ENCODE measurements around the gene COL6A6.

DNA sequence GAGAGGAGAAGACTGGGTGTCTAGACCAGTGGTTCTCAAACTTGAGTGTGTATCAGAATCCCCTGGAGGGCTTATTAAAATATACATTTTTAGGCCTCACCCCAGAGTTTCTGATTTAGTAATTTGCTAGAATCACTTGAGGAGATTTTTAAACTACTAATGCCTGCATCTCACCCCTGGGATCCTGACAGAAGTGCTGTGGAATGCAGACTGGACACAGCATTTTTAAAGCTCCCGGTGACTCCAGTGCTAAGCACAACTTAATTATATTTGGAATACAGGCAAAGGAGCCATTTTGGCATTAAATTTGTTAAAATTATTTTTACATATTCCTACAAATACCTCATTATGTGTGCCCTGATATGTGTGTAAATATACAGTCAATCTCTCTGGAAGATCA, 26.7 kb upstream of the COL6A6 start:
- TF ChIP-seq CTCF (IDR thresholded peaks at IDR 0.05) (no peak), POLR2A (IDR thresholded peaks at IDR 0.05) (no peak)
